Left lung (tissue), 10 donors: ENCODE data around the gene NSUN3. TPM values are rescaled to one million over a fixed set of nuclear protein-coding genes. Genes with fewer than 3 reads are reported as not detected.
A peak's percentile ranks its signal among the peaks of the same experiment; 100 is the strongest.

ENCODE experiments used
- ATAC-seq: fragments of 200-7000 bp; cut with Tn5 transposase; one replicate; pipeline ENCODE4 v1.9.1; 2020; ENCODE audit warnings: moderate library complexity
- DNase-seq, 4 donors: peaks; one replicate each; pipeline ENCODE4 v3.0.0-alpha.2; 2013 to 2020
- H3K27ac ChIP-seq, 2 donors: fragments of 200-600 bp; sonication (generic) in 1 of 2; one replicate each; pipeline versions ENCODE4 v1.5.0 to v1.8.0; 2020 to 2021
- H3K27me3 ChIP-seq, 2 donors: fragments of 200-600 bp; sonication (generic) in 1 of 2; one replicate each; pipeline versions ENCODE4 v1.5.0 to v1.8.0; 2020 to 2021
- H3K36me3 ChIP-seq, 2 donors: fragments of 200-600 bp; sonication (generic) in 1 of 2; one replicate each; pipeline versions ENCODE4 v1.5.0 to v1.8.0; 2020 to 2021
- H3K4me1 ChIP-seq, 2 donors: fragments of 200-600 bp; one replicate each; pipeline ENCODE4 v1.8.0; 2021
- H3K4me3 ChIP-seq, 2 donors: fragments of 200-600 bp; sonication (generic) in 1 of 2; one replicate each; pipeline versions ENCODE4 v1.5.0 to v1.8.0; 2020 to 2021; ENCODE audit warnings: mild to moderate bottlenecking in 1 of 2
- H3K9me3 ChIP-seq, 2 donors: fragments of 200-600 bp; sonication (generic) in 1 of 2; one replicate each; pipeline versions ENCODE4 v1.5.0 to v1.8.0; 2020 to 2021
- intact Hi-C, 2 donors: fragments of 100-400 bp; cut with DNase I; formaldehyde crosslinking; loops; one replicate each; pipeline versions ENCODE4 v1.11.2 to v1.14.2; 2022
- polyA plus RNA-seq, 6 donors: library from polyadenylated mRNA; unstranded; fragments of 120-200 nt; gene quantifications; one replicate each; pipeline ENCODE4 v1.2.1, GENCODE V29; 2013; ENCODE audit not compliant: insufficient read length in 6 of 6
- total RNA-seq, 2 donors: library from RNA; stranded (reverse); fragmentation: NEBNext Ultra II Directional; extraction: Animal tissue kit (Norgen Biotek cat#: 25700); gene quantifications; one replicate each; pipeline ENCODE4 v1.2.1, GENCODE V29; 2021
- TF ChIP-seq, protein P1 (sequence below), 2 donors: fragments of 200-600 bp; sonication (generic) in 1 of 2; IDR thresholded peaks; one replicate each; pipeline versions ENCODE4 v1.5.0 to v1.8.0; 2021; ENCODE audit warnings: antibody characterized with exemption in 2 of 2
- donor health status: DM: no; HTN: yes; CAD: no.
- donor health status: DM: no; HTN: no; CAD: no.

The NSUN3 gene
- total and polyA plus RNA-seq, 8 donors, result 13.4 to 18.8 (median 16.3) TPM

DNA sequence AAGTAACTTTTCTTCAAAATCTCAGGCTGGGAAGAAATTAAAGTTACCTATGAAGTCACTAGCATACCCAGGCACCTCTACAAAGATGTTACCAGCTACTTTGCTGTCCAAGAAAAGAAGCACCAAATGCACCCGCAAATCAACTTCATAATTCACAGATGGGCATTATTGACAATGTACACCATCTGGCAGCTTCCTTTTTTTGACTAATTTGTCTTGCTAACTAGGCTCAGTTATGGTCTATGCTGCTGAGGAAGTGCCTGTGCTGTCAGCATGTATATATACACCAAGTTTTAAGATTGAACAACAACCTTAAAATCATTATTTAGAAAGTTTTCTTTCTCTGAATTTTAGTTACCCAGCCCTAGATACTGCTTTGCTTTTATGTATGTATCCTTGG lies 93.8 kb downstream of the NSUN3 start:
- Histone ChIP-seq H3K36me3 (no peaks in the 10 kb centered on the region), H3K4me1 (no peaks in the 10 kb centered on the region), H3K27me3 (no peaks in the 10 kb centered on the region), H3K4me3 (no peak overlapping the region), H3K27ac (no peak overlapping the region), H3K9me3 (no peaks in the 10 kb centered on the region)
- ATAC-seq (no peak), DNase-seq (no peak)
- TF ChIP-seq, protein P1, sequence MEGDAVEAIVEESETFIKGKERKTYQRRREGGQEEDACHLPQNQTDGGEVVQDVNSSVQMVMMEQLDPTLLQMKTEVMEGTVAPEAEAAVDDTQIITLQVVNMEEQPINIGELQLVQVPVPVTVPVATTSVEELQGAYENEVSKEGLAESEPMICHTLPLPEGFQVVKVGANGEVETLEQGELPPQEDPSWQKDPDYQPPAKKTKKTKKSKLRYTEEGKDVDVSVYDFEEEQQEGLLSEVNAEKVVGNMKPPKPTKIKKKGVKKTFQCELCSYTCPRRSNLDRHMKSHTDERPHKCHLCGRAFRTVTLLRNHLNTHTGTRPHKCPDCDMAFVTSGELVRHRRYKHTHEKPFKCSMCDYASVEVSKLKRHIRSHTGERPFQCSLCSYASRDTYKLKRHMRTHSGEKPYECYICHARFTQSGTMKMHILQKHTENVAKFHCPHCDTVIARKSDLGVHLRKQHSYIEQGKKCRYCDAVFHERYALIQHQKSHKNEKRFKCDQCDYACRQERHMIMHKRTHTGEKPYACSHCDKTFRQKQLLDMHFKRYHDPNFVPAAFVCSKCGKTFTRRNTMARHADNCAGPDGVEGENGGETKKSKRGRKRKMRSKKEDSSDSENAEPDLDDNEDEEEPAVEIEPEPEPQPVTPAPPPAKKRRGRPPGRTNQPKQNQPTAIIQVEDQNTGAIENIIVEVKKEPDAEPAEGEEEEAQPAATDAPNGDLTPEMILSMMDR (IDR thresholded peaks at IDR 0.05), result no peak
- intact Hi-C loops, result no loop called here

DNA sequence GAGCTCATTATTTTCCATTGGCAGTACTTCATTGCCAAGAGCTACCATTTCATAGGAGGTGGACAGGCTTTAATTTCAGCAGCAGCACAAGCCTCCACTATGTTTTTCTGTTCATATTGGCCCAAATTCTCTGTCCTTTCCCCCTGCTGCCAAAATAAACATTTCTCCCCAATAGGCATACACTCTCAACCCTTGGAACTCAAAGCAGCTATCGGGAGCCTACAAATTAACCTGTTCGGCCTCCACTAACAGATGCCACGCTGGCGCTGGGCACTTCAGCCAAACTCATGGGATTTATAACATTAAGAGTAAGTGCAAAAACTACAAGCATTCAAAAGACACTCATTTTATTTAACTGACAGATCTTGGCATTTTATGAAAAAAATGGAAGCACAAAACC lies 95.7 kb downstream of the NSUN3 start:
- intact Hi-C loops, result no loop called here
- Histone ChIP-seq H3K27me3 (no peaks in the 10 kb centered on the region), H3K36me3 (no peaks in the 10 kb centered on the region), H3K4me3 (no peak overlapping the region), H3K4me1 (no peaks in the 10 kb centered on the region), H3K9me3 (no peaks in the 10 kb centered on the region), H3K27ac (no peak overlapping the region)
- TF ChIP-seq, protein P1 (IDR thresholded peaks at IDR 0.05), result no peak
- ATAC-seq, result no peak
- DNase-seq, result no peak

- intact Hi-C loops, result no loop called here
- TF ChIP-seq, protein P1 (IDR thresholded peaks at IDR 0.05), result no peak
- Histone ChIP-seq H3K27ac (no peak overlapping the region), H3K27me3 (no peaks in the 10 kb centered on the region), H3K4me1 (no peaks in the 10 kb centered on the region), H3K9me3 (no peaks in the 10 kb centered on the region), H3K36me3 (no peaks in the 10 kb centered on the region), H3K4me3 (no peak overlapping the region)
- peak; percentile 63 for ATAC-seq
- DNase-seq, result no peak
These were observed 96.4 kb downstream of the NSUN3 start for GRCh38 chr3:94159062-94159828.

- H3K27ac ChIP-seq, result no peak overlapping the region
- intact Hi-C loops, result no loop called here
- no peak for DNase-seq
- H3K4me3 ChIP-seq, result no peak overlapping the region
- H3K4me1 ChIP-seq, result no peaks in the 10 kb centered on the region
- H3K9me3 ChIP-seq, result no peaks in the 10 kb centered on the region
- no peak for ATAC-seq
- no peaks in the 10 kb centered on the region for H3K27me3 ChIP-seq
- TF ChIP-seq, protein P1 (IDR thresholded peaks at IDR 0.05), result no peak
- H3K36me3 ChIP-seq, result no peaks in the 10 kb centered on the region
These were observed 99.8 kb downstream of the NSUN3 start for GRCh38 chr3:94162700-94163099.

- ATAC-seq, result no peak
- no peak overlapping the region for H3K27ac ChIP-seq
- H3K4me1 ChIP-seq, result no peaks in the 10 kb centered on the region
- no peaks in the 10 kb centered on the region for H3K9me3 ChIP-seq
- TF ChIP-seq, protein P1 (IDR thresholded peaks at IDR 0.05), result no peak
- no peaks in the 10 kb centered on the region for H3K27me3 ChIP-seq
- no peaks in the 10 kb centered on the region for H3K36me3 ChIP-seq
- DNase-seq, result no peak
- no peak overlapping the region for H3K4me3 ChIP-seq
- intact Hi-C loops, result no loop called here
These were observed 104.5 kb downstream of the NSUN3 start for GRCh38 chr3:94167346-94167745.
